GM12864 (cell line): ENCODE results near the gene GLB1L.

ENCODE experiments used
- DNase-seq: peaks from one replicate; pipeline ENCODE4 v3.0.0-alpha.2; 2011; ENCODE audit warnings: low read depth
- H3K4me3 ChIP-seq: 2 replicates; pipeline ENCODE4 v1.5.1; 2011; ENCODE audit warnings: mild to moderate bottlenecking, low read depth, low read length, control low read depth
- CTCF ChIP-seq: IDR thresholded peaks from 2 replicates; pipeline ENCODE4 v1.5.1; 2011; ENCODE audit warnings: low read depth, mild to moderate bottlenecking, moderate library complexity, low read length, control low read depth, inconsistent platforms; ENCODE audit errors: missing control alignments

Gene GLB1L

GRCh38 chr2:219252900-219253752 lies 7.9 kb upstream of the GLB1L start, which contains the start of gene TUBA4B:
Gene TUBA4B, plus strand, starts transcription at chr2:219253243. Its CDS starts 165 bp downstream, at chr2:219253408.
- TF ChIP-seq CTCF: no peak
- DNase-seq: no peak
- H3K4me3 ChIP-seq: peak within 1 kb of the TSS; percentile 84

GRCh38 chr2:219252570-219252899 lies 7.3 kb upstream of the GLB1L start:
- TF ChIP-seq CTCF: no peak
- no peak for DNase-seq
- H3K4me3 ChIP-seq: peak overlapping the region; percentile 84

- H3K4me3 ChIP-seq: peak overlapping the region; percentile 84
- TF ChIP-seq CTCF: no peak
- no peak for DNase-seq
Measured at GRCh38 chr2:219252084-219252483, 6.8 kb upstream of the GLB1L start.

- TF ChIP-seq CTCF: no peak
- H3K4me3 ChIP-seq: peak overlapping the region; percentile 84
- no peak for DNase-seq
Measured at GRCh38 chr2:219251656-219252055, 6.4 kb upstream of the GLB1L start.

GRCh38 chr2:219250049-219250781 lies 5.0 kb upstream of the GLB1L start:
- TF ChIP-seq CTCF: no peak
- no peak for DNase-seq
- no peak overlapping the region; the same call in 1 of the 2 replicates for H3K4me3 ChIP-seq

GRCh38 chr2:219249203-219249980 lies 4.1 kb upstream of the GLB1L start:
- no peak for DNase-seq
- TF ChIP-seq CTCF: no peak
- peak overlapping the region; percentile 7; the same call in 1 of the 2 replicates for H3K4me3 ChIP-seq
